Superior temporal gyrus (tissue), 1 donor: ENCODE data around the gene NGB.

ENCODE experiments used
- DNase-seq: peaks from one replicate; pipeline ENCODE4 v3.0.0-alpha.2; 2016; ENCODE audit errors: extremely low spot score

The NGB gene

DNA sequence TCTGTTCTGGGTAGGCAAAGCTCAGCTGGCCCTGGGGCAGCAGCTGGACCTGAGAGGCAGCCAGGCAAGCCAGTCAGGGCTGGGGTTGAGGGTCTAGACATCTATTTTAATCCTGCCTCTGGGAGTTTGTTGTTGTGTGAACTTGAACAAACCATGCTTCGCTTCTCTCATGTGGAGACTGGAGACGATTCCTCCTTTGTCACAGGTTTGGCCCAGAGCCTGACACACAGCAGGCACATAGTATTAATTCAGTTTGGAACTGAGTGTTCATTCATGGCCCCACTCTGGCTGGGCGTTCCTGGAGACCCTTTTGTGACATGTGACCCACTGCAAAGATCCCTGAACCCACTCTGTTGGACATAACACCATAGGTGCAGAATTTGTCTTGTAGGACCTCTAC lies 39.3 kb downstream of the NGB start:
- DNase-seq, result no peak

DNA sequence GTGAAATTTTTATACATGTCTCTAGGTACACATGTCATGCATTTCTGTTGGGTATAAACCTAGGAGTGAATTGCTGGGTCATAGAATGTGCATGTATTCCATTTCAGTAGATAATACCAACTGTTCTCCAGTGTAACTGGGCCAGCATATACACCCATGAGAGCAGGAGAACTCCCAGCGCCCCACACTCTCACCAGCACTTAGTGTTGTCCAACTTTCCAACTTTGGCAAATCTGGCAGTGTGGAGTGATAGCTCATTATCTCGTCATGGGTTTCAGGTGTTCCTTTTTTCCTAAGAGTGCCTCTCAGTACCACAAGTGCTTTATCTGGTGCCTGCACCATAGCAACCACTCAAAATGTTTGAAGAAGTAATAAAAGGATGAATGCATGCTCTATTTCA lies 40.1 kb downstream of the NGB start:
- no peak for DNase-seq

DNA sequence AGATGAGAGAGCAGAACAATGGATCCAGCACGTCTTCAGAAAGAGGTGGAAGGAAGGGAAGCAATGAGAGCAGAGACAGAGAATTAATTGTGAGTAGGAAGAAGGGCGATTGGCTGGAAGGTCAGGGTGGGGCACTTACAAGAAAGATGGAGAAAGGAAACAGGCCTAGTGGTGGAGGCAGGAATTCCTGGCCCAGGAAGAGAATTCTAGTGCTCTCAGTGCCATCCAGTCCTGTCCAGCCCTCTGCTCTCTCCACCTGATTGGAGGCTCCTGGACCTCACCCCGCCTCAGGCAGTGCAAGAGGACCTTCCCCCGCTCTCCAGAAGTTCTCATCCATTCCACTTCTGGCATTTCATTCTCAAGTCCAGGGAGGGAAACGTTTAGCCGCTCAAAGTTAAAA lies 43.0 kb downstream of the NGB start:
- no peak for DNase-seq

DNA sequence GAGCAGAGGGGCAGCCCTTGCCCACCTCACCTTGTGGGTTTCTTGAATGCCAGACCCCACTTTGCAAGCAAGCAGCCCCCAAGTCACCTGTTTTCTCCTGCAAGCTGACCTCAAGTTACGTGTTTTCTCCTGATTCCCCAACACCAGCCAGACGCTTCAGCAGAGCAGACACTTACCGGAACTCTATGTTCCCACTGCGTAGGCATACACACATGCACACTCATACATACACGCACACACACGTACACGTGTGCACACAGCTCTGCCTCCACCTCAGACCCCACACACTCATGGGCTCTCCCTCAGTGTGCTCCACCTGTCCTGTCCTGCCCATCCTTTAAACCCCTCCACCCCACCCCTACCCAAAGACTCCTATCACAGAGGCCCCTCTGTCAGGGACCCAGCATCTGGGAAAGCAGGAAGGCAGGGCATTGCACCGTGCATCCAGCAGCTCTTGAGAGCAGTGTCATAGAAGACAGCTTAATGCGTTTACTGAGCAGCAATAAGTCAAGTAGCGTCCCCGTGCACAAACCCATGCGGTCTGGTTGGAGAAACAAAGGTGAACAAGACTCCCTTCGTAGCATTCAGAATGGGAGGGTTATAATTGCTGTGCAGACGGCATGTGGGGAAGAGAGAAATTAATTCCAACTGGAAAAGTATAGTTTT lies 45.0 kb downstream of the NGB start:
- DNase-seq, result no peak

DNA sequence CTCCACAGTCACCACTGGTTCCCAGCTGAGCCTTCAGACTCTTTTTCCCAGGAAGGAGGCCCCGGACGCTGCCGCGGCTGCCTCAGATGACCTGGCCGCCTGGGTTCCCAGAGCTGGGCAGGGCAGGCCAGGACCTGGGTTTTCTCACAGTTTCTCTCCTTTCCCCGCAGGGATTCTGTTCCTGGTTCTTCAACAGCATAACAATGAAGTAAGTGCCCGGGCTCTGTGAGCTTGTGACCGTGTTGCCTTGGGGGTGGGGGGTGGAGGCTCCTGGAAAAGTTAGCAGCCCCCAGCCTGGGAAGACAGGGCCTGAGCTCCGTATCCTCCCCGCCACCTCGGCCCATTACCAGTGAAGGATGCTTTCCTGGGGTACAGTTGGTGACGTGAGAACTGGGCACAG lies 45.8 kb downstream of the NGB start:
- no peak for DNase-seq

DNA sequence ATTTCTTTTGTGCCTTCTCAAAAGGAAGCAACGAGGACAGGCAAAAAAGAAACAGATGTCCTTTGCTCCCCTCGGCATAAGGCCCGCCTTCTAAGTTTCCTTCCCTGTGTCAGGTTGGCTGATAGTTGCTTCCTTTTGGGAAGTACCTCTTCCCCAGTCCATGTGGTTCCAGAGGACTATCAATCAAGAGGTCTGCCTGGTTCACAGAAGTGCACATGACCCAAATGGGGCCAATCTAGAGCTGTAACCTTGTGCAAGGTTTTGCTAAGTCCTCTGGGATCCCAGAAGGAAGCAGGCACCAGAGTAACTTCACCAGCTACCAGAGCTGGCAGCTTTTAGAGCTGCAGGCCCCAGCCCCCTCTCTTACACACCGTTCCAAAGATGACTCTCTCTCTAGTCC lies 46.8 kb downstream of the NGB start:
- no peak for DNase-seq

DNA sequence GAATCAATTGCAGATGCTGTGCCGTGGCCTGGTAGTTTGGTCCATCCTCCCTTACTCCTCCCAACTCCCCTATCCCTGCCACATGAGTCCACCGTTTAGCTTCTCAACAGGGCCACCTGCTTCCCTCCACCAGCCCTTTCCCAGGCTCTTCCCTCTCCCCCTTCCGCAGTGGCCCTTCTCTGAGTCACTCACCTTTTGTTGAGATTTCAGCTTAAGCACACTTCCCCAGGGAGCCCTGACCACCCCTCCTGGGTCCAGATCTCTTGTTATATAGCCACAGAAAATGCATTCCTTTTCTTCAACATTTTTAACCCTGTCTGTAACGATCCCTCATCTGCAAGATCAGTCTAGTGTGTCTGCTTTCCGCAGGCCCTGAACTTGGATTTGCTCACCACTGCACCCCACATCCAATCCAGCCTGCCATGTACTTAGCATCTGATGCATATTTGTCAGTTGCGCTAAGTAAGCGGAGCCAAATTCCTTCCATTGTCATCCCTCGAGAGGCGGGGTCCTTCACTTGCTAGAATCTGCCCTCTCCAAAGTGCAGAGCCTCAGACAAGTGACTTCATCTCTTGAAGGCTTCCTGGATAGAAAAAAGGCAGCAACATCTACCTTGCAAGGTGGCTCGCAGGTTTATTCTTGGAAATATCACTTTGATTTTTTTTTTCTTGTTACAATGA lies 48.3 kb downstream of the NGB start:
- DNase-seq, result no peak

DNA sequence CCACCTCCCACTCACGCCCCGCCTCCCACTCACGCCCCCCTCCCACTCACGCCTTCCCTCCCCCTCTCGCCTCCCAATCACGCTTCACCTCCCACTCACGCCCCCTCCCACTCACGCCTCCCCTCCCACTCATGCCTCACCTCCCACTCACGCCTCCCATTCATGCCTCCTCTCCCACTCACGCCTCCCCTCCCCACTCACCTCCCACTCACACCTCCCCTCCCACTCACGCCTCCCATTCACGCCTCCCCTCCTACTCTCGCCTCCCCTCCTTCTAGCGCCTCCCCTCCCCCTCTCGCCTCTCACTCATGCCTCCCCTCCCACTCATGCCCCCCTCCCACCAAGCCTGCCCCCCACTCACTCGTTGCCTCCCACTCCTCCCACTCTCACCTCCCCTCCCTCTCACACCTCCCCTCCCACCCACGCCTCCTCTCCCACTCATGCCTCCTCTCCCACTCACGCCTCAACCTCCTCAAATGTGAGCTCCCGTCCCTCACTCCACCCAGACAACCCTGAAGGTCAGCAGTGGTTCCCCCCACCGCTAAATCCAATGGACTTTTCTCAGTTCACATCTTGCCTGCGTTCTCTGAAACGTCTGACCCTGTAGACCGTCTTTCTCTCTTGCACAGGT lies 49.6 kb downstream of the NGB start:
- no peak for DNase-seq

DNA sequence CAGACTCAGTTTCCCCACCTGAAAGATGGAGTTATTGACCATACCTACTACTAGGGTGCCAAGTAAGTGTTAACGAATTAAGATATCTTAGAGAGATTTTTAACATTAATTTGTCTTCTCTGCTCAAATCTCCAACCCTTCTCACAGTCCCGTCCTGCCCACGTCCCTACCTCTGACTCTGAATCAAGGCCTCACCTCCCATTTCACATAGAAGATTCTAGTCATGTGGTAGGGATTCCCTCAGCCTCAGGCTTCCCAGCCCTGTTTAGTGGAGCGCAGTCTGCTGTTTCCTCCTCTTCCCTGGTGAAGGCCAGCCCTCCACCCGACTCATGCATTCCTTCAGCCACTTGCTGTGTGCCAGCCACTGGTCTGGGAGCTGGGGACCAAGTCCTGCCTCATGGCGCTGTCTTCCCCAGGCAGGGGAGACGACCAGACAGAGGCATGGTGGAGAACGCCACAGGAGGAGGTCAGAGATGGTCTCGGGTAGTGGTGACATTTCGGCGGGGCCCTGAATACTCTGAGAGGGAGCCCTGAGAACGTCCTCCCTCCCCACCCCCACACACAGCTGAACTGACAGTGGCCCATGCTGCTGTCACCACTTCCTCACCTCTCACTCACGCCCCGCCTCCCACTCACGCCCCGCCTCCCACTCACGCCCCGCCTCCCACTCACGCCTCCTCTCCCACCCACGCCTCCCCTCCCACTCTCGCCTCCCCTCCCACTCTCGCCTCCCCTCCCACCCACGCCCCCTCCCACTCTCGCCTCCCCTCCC lies 50.6 kb downstream of the NGB start:
- no peak for DNase-seq

DNA sequence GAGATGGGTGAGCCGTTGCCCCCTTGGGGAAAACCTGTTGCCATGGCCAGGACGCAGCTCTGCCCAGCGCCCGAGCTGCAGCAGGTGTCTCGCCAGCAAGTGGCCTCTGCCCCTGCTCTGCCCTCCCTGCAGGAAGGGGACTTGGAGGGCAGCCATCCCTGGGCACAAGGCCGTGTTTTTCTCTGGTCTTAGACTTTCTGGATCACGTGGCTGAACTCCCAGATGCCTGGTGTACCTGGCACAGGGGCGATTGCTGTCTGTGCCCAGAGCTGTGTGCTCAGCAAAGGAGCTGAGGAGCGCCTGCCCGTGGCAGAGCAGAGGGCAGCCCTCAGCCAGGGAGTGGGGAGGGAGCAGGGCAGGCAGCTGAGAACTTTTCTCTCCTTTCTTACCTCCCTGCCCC lies 51.4 kb downstream of the NGB start:
- DNase-seq, result no peak

DNA sequence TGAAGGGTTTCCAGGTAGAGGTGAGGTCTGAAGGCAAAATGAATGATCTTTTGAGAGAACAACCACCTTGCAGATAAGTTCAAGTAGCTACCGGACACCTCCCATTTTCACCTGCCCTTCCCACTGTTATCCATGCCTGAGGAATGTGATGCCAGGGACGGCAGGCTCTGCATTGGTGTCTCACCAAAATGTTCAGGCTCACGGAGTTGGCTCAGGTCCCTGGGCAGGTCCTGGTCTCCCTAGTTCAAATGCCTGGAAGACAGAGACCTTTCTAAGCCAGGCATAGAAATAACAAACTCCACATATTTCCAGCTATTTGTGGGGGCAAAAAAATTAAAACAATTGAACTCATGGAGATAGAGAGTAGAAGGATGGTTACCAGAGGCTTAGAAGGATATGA lies 53.5 kb downstream of the NGB start:
- no peak for DNase-seq
